Gastroesophageal sphincter (tissue), 3 donors: ENCODE results near the gene HADH.

Source experiments
- POLR2A ChIP-seq, 2 donors: fragments of 450-650 bp; IDR thresholded peaks; one replicate each; pipeline ENCODE4 v1.6.1; 2017; ENCODE audit warnings: antibody characterized with exemption in 2 of 2, mild to moderate bottlenecking in 2 of 2, moderate library complexity in 1 of 2
- TF ChIP-seq, protein P1 (sequence below), 4 experiments: fragments of 200-600 bp in 2 of 4; fragments of 450-650 bp in 2 of 4; sonication (generic) in 1 of 4; IDR thresholded peaks; one replicate each; pipeline ENCODE4 v1.5.1; 2017 to 2019; ENCODE audit warnings: antibody characterized with exemption in 4 of 4, mild to moderate bottlenecking in 2 of 4, moderate library complexity in 2 of 4

DNA sequence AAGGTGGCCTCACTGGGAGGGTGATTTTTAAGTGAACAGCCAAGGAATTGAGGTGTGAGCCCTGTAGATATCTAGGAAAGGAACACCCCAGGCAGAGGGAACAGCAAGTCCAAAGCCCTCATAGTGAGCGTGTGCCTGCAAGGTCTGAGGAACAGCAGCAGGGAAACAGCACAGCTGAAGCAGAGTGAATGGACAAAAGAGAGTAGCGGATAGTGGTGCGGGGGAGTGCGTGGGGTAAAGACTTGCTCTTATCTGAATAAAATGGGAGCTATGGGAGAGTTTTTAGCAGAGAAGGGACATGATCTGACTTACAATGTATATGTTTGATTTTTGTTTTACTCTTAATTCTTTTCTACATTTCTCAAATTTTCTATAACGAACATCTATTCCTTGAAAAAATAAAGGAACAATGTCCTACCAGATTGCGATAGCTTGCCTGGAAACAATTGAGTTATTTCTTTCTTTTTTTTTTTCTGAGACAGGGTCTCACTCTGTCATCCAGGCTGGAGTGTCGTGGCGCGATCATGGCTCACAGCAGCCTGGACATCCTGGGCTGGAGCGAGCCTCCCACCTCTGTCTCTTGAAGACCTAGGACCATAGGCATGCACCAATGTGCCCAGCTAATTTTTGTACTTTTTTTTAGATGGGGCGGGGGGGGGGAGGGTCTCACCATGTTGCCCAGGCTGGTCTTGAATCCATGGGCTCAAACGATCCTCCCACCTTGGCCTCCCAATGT lies 19.5 kb upstream of the HADH start:
- no peak for TF ChIP-seq POLR2A (IDR thresholded peaks at IDR 0.05)
- TF ChIP-seq, protein P1, sequence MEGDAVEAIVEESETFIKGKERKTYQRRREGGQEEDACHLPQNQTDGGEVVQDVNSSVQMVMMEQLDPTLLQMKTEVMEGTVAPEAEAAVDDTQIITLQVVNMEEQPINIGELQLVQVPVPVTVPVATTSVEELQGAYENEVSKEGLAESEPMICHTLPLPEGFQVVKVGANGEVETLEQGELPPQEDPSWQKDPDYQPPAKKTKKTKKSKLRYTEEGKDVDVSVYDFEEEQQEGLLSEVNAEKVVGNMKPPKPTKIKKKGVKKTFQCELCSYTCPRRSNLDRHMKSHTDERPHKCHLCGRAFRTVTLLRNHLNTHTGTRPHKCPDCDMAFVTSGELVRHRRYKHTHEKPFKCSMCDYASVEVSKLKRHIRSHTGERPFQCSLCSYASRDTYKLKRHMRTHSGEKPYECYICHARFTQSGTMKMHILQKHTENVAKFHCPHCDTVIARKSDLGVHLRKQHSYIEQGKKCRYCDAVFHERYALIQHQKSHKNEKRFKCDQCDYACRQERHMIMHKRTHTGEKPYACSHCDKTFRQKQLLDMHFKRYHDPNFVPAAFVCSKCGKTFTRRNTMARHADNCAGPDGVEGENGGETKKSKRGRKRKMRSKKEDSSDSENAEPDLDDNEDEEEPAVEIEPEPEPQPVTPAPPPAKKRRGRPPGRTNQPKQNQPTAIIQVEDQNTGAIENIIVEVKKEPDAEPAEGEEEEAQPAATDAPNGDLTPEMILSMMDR (IDR thresholded peaks at IDR 0.05) = no peak
